SH-SY5Y (cell line): ENCODE measurements around the gene ICA1L.

Experiments
- GATA2 ChIP-seq: IDR thresholded peaks from 2 replicates; pipeline ENCODE4 v1.6.1; 2011; ENCODE audit warnings: mild to moderate bottlenecking, low read depth, low read length
- GATA3 ChIP-seq: IDR thresholded peaks from 2 replicates; pipeline ENCODE4 v1.6.1; 2011; ENCODE audit warnings: low read depth, mild to moderate bottlenecking, low read length, moderate library complexity

GRCh38 chr2:202821206-202822160, 50.1 kb downstream of the ICA1L start:
- TF ChIP-seq GATA3 (no peak), GATA2 (no peak)
